ENCODE measurements around the gene LGR6. TPM values are rescaled to one million over a fixed set of nuclear protein-coding genes. Genes with fewer than 3 reads are reported as not detected.

LGR6 gene
- total and polyA plus RNA-seq, 2 of the 4 experiments (the other 2 are of a cell fraction), result not detected

DNA sequence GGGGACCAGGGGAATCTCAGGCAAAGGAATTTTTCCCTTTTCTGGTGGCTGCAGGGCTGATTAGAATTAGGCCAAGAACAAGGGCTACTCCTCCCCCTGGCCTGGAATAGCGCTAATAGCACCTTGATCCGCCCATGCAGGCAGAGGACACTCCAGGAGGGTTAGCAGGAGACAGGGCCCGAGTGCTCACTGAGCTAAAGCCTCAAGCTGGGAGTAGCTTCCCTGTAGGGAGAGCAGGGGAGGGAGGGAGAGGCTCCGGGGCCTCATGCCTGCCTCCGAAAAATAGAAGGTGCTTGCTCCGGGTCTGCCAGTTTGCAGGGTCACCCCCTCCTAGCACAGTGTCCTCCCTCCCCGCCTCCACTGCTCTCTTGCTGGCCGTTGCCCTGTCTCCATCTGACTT is 37.0 kb upstream of the LGR6 start:
- DNase-seq, result no peak
- CTCF ChIA-PET, result interaction anchor here (0.8 kb wide), 1 partner anchor 278 kb away, joined by 3 read pairs; no protein-coding TSS in a partner anchor

More for the DNA sequence above, 37.0 kb upstream of the LGR6 start:
- Histone ChIP-seq H4K91ac (ENCODE audit: insufficient read depth, low read depth, low read length) (no peak overlapping the region), H2AK5ac (ENCODE audit: low read depth, low read length) (no peak overlapping the region), H3K4me2 (ENCODE audit: low read depth, low read length) (no peak overlapping the region), H3K36me3 (ENCODE audit: control insufficient read depth, insufficient read depth, low read length) (no peaks in the 10 kb centered on the region), H3K9ac (ENCODE audit: low read depth, low read length) (no peak overlapping the region), H3K4ac (ENCODE audit: low read depth, low read length) (no peak overlapping the region), H3K9me3 (ENCODE audit: control insufficient read depth, insufficient read depth, low read length) (no peaks in the 10 kb centered on the region), H3K23ac (ENCODE audit: low read depth, low read length) (no peak overlapping the region), H4K5ac (ENCODE audit: low read depth, low read length) (no peak overlapping the region), H3K4me3 (ENCODE audit: insufficient read depth, low read depth, low read length) (no peak overlapping the region), H4K8ac (ENCODE audit: low read depth in 2 of 2, low read length in 2 of 2) (no peak overlapping the region), H3K27me3 (ENCODE audit: control insufficient read depth, insufficient read depth, low read length) (peaks cover 25% of the 10 kb centered on the region), H3K14ac (replicated peaks; ENCODE audit: low read depth, low read length) (no peak overlapping the region), H2AK9ac (replicated peaks; ENCODE audit: low read depth, low read length, poor library complexity) (no peak overlapping the region), H4K20me1 (ENCODE audit: insufficient read depth, low read length) (no peaks in the 10 kb centered on the region), H2BK5ac (ENCODE audit: low read depth, low read length, poor library complexity, severe bottlenecking) (no peak overlapping the region), H2BK20ac (ENCODE audit: low read depth, low read length) (no peak overlapping the region), H3K56ac (ENCODE audit: extremely low read depth, insufficient read depth, low read length) (no peak overlapping the region), H3K79me1 (ENCODE audit: low read depth in 1 of 2, low read length in 2 of 2) (no peaks in the 10 kb centered on the region), H2BK120ac (ENCODE audit: low read depth, low read length) (no peak overlapping the region), H3K9me1 (ENCODE audit: insufficient read depth, low read length) (no peaks in the 10 kb centered on the region), H2AFZ (replicated peaks; ENCODE audit: low read length, poor library complexity) (no peak overlapping the region), H3K18ac (ENCODE audit: low read depth, low read length) (no peak overlapping the region), H3K27ac (ENCODE audit: insufficient read depth, low read length) (no peak overlapping the region), H2BK15ac (ENCODE audit: low read depth, low read length) (no peak overlapping the region), H3K4me1 (ENCODE audit: control insufficient read depth, insufficient read depth, low read length) (no peaks in the 10 kb centered on the region)
- ATAC-seq (ENCODE audit: low read depth), result no peak
- no CpG with 5 or more reads among the region's 8 CpGs for WGBS, 2 experiments (ENCODE audit: extremely low coverage in 2 of 2, insufficient read length in 1 of 2)
- dilution Hi-C loops (cut with HindIII; ENCODE audit: low sequenced_read_pairs, unreplicated experiment), result no loop called here
- TF ChIP-seq POLR2A (IDR thresholded peaks at IDR 0.05; ENCODE audit: low read depth, low read length) (no peak), CTCF (conservative IDR thresholded peaks at IDR 0.05; ENCODE audit: low read depth, low read length) (no peak), ELK1 (IDR thresholded peaks at IDR 0.05; ENCODE audit: borderline replicate concordance, low read depth, low read length) (no peak), CHD1 (IDR thresholded peaks at IDR 0.05; ENCODE audit: low read depth, low read length) (no peak), RAD21 (IDR thresholded peaks at IDR 0.05; ENCODE audit: low read length) (no peak), SMC3 (IDR thresholded peaks at IDR 0.05; ENCODE audit: low read depth, low read length) (no peak), MAZ (IDR thresholded peaks at IDR 0.05; ENCODE audit: borderline replicate concordance, low read depth, low read length) (no peak), CEBPB (IDR thresholded peaks at IDR 0.05; ENCODE audit: low read depth, low read length) (no peak), USF2 (IDR thresholded peaks at IDR 0.05; ENCODE audit: low read depth, low read length) (no peak), NFE2L2 (IDR thresholded peaks at IDR 0.05; ENCODE audit: low read depth, low read length) (no peak)
- POLR2A ChIA-PET (ENCODE audit: unreplicated experiment), result no interaction called here
- in situ Hi-C loops (cut with MboI; ENCODE audit: low sequenced_read_pairs), result no loop called here
- intact Hi-C loops (cut with micrococcal nuclease), result no loop called here
- no TSS peak for BruUV-seq (replicated peaks)
